ENCODE measurements around the gene MED12L.
"Not testable (repeated sequence)": the region's sequence is repeated elsewhere in the genome, so short reads cannot be mapped to it uniquely, and the experiment has no call there.

MED12L gene

GRCh38 chr3:151085227-151085888 lies at the start of gene MED12L:
MED12L (plus strand) TSS chr3:151085664; CDS start chr3:151086927, 1,263 bp downstream.
- in situ Hi-C loops (cut with MboI; ENCODE audit: low sequenced_read_pairs): no loop called here

GRCh38 chr3:151037746-151038477 lies 47.6 kb upstream of the MED12L start:
- in situ Hi-C loops (cut with MboI; ENCODE audit: low sequenced_read_pairs): no loop called here

DNA sequence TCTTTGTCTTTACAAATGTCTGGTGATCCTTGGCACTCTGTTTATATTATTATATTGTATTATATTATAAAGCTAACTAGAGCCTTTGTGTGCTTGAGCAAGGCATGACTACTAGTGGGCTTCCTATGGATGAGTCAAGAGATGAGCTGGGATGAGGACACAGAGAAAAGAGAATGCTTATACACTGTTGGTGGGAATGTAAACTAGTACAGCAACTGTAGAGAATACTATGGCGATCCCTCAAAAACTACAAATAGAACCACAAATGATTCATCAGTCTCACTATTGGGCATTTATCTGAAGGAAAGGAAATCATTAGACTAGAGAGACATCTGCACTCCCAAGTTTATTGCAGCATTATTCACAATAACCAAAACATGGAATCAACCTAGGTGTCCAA lies 40.8 kb upstream of the MED12L start:
- in situ Hi-C loops (cut with MboI; ENCODE audit: low sequenced_read_pairs): no loop called here

DNA sequence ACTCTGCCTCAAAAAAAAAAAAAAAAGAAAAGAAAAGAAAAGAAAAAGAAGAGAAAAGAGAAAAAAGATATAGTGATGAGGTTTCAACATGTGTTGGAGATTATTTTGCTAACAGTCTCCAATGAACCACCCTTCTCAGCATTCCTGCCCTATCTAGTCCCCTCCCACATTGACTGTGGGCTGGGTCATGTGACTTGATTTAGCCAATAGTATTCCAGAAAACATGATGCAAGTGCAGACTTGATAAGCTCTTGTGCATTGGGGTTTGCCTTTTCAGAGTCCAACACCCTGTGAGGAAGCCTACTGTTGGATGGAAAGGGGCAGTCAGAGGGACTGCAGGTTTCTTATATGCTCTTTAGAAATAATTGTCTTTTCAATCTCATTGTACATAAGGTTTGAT lies 37.8 kb upstream of the MED12L start:
- in situ Hi-C loops (cut with MboI; ENCODE audit: low sequenced_read_pairs): no loop called here

- in situ Hi-C loops (cut with MboI; ENCODE audit: low sequenced_read_pairs): no loop called here
These were observed 33.9 kb upstream of the MED12L start for GRCh38 chr3:151051533-151051932.

DNA sequence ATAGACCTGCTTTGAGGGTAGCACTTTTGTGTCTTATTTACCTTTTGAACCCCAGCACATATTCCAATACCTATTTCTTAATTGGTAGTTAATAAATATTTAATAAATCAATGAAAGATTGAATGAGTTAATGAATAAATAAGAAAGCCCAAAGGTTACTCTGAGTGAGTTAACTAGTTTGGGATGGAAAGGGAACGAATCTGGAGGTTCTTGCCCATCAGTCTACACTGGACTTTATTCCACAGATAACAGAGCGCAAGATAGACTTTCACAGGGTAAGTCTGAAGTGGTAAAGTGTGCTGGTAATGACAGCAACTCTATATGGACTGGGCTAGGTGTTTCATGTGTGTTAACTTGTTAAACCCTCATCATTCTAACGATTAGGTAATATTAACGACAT lies 33.1 kb upstream of the MED12L start:
- in situ Hi-C loops (cut with MboI; ENCODE audit: low sequenced_read_pairs): no loop called here

DNA sequence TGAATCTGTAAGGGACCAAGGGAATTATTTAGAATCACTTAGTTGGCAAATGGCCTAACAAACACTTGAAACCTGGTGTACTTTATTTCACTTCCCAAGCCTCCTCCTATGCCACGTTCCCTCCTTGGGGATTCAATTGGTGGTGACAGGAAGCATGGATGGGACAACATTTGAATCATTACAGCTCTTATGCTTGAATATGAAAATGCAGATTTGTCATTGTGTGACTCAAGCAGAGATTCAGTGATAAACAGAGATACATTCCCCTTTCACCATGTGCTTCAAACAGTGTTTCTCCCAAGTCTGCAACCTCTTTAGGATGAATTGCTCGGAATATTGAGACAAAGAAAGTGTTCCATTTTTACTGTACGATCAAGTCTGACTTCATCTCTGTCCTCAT lies 32.7 kb upstream of the MED12L start:
- in situ Hi-C loops (cut with MboI; ENCODE audit: low sequenced_read_pairs): no loop called here

GRCh38 chr3:151058740-151059139 lies 26.7 kb upstream of the MED12L start:
- in situ Hi-C loops (cut with MboI; ENCODE audit: low sequenced_read_pairs): no loop called here

- in situ Hi-C loops (cut with MboI; ENCODE audit: low sequenced_read_pairs): no loop called here
These were observed 22.9 kb upstream of the MED12L start for GRCh38 chr3:151062611-151063010.

- in situ Hi-C loops (cut with MboI; ENCODE audit: low sequenced_read_pairs): no loop called here
These were observed 18.3 kb upstream of the MED12L start for GRCh38 chr3:151067158-151067557.

DNA sequence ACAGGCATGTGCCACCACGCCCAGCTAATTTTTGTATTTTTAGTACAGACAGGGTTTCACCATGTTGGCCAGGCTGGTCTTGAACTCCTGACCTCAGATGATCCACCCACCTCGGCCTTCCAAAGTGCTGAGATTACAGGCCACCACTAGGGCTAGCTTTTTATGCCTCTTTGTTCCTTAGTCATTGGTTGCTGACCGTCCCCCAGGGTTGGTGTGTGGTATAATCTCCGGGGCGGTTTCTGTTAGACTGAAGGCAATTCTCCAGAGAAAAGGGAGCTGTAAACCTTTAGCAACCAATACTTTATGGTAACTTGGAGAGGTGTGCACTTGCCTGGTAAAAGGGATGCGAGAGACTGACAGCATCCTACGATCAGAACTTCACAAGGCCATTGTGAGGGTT lies 12.6 kb upstream of the MED12L start:
- in situ Hi-C loops (cut with MboI; ENCODE audit: low sequenced_read_pairs): not testable (repeated sequence)

- in situ Hi-C loops (cut with MboI; ENCODE audit: low sequenced_read_pairs): no loop called here
These were observed 11.2 kb upstream of the MED12L start for GRCh38 chr3:151074256-151074655.

GRCh38 chr3:151075869-151076562 lies 9.4 kb upstream of the MED12L start:
- in situ Hi-C loops (cut with MboI; ENCODE audit: low sequenced_read_pairs): no loop called here

DNA sequence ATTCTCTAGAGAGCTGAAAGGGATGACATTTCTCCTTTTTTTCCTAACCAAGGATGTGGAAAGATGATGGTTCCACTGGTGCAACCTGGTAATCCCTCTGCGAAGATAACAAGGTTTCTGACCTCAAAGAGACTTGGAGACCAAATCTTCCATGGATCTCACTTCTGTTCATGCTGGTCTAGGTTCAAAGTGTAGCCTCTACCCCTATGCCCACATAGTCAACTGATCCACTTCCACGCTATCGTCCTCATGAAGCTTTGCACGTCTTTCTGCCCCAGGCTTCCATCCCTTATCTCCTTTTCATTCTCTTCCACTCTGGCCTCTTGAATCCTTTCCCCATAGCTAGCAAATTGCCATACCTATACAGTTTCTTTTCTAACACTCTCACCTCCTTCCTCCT lies 8.8 kb upstream of the MED12L start:
- in situ Hi-C loops (cut with MboI; ENCODE audit: low sequenced_read_pairs): no loop called here

- in situ Hi-C loops (cut with MboI; ENCODE audit: low sequenced_read_pairs): not testable (repeated sequence)
These were observed 4.4 kb upstream of the MED12L start for GRCh38 chr3:151081082-151081481.

GRCh38 chr3:151082880-151083838 lies 2.3 kb upstream of the MED12L start:
- in situ Hi-C loops (cut with MboI; ENCODE audit: low sequenced_read_pairs): no loop called here

GRCh38 chr3:151084893-151085226 lies 604 bp upstream of the MED12L start:
- in situ Hi-C loops (cut with MboI; ENCODE audit: low sequenced_read_pairs): no loop called here

GRCh38 chr3:151085889-151086483 lies 522 bp downstream of the MED12L start:
- in situ Hi-C loops (cut with MboI; ENCODE audit: low sequenced_read_pairs): no loop called here

- in situ Hi-C loops (cut with MboI; ENCODE audit: low sequenced_read_pairs): no loop called here
These were observed 1.3 kb downstream of the MED12L start for GRCh38 chr3:151086484-151087456.
